ENCODE data around the gene PLSCR3. TPM values are rescaled to one million over a fixed set of nuclear protein-coding genes. Genes with fewer than 3 reads are reported as not detected.
A peak's percentile ranks its signal among the peaks of the same experiment; 100 is the strongest.

The PLSCR3 gene
- total and polyA plus RNA-seq, 2 donors (not counting 1 experiment from before 2014, with no cell fraction given): 25.4 to 39.1 TPM

- Histone ChIP-seq H3K27me3 (ENCODE audit: control insufficient read depth, insufficient read depth, low read length) (peaks cover 35% of the 10 kb centered on the region), H2AFZ (ENCODE audit: low read length) (no peak overlapping the region), H3K79me2 (ENCODE audit: control insufficient read depth, insufficient read depth, low read length) (no peaks in the 10 kb centered on the region), H3K9ac (ENCODE audit: insufficient read depth, low read length) (no peak overlapping the region), H3K27ac (ENCODE audit: insufficient read depth, low read length) (no peak overlapping the region), H3K9me3 (ENCODE audit: control insufficient read depth, insufficient read depth, low read depth, low read length) (no peaks in the 10 kb centered on the region), H3K4me2 (ENCODE audit: extremely low read depth, insufficient read depth, low read length) (no peak overlapping the region), H3K4me3 (replicated peaks in 1 of 4; ENCODE audit: control extremely low read depth in 1 of 4, insufficient read depth in 1 of 4, low read depth in 3 of 4, low read length in 4 of 4) (no peak overlapping the region), H3K4me1 (ENCODE audit: control insufficient read depth, extremely low read depth, insufficient read depth, low read length) (peaks cover 18% of the 10 kb centered on the region), H4K20me1 (ENCODE audit: control insufficient read depth, extremely low read depth, insufficient read depth, low read length) (no peaks in the 10 kb centered on the region), H3K36me3 (ENCODE audit: control insufficient read depth, insufficient read depth, low read length) (no peaks in the 10 kb centered on the region)
- no peak for DNase-seq (ENCODE audit: low read depth in 2 of 2)
- TF ChIP-seq EZH2 (IDR thresholded peaks at IDR 0.05; ENCODE audit: low read length, missing control alignments): no peak
Measured at GRCh38 chr17:7442142-7442541, 47.8 kb upstream of the PLSCR3 start.

GRCh38 chr17:7441266-7441665, 46.9 kb upstream of the PLSCR3 start:
- Histone ChIP-seq H3K27me3 (ENCODE audit: control insufficient read depth, insufficient read depth, low read length) (peaks cover 30% of the 10 kb centered on the region), H2AFZ (ENCODE audit: low read length) (no peak overlapping the region), H3K79me2 (ENCODE audit: control insufficient read depth, insufficient read depth, low read length) (no peaks in the 10 kb centered on the region), H3K4me1 (ENCODE audit: control insufficient read depth, extremely low read depth, insufficient read depth, low read length) (peaks cover 18% of the 10 kb centered on the region), H4K20me1 (ENCODE audit: control insufficient read depth, extremely low read depth, insufficient read depth, low read length) (no peaks in the 10 kb centered on the region), H3K9ac (ENCODE audit: insufficient read depth, low read length) (no peak overlapping the region), H3K4me3 (replicated peaks in 1 of 4; ENCODE audit: control extremely low read depth in 1 of 4, insufficient read depth in 1 of 4, low read depth in 3 of 4, low read length in 4 of 4) (no peak overlapping the region), H3K36me3 (ENCODE audit: control insufficient read depth, insufficient read depth, low read length) (no peaks in the 10 kb centered on the region), H3K9me3 (ENCODE audit: control insufficient read depth, insufficient read depth, low read depth, low read length) (no peaks in the 10 kb centered on the region), H3K27ac (ENCODE audit: insufficient read depth, low read length) (no peak overlapping the region), H3K4me2 (ENCODE audit: extremely low read depth, insufficient read depth, low read length) (no peak overlapping the region)
- TF ChIP-seq EZH2 (IDR thresholded peaks at IDR 0.05; ENCODE audit: low read length, missing control alignments) (no peak), CTCF (conservative IDR thresholded peaks at IDR 0.05 in 1 of 2, IDR thresholded peaks at IDR 0.05 in 1 of 2; ENCODE audit: low read depth in 1 of 2, low read length in 2 of 2) (no peak)
- peak in 1 of 2 donors; percentile 35 for DNase-seq (ENCODE audit: low read depth in 2 of 2)

- peak in 1 of 2 donors; percentile 57 for DNase-seq (ENCODE audit: low read depth in 2 of 2)
Measured at GRCh38 chr17:7440834-7441195, 46.5 kb upstream of the PLSCR3 start.

More at GRCh38 chr17:7440834-7441195, 46.5 kb upstream of the PLSCR3 start:
- H3K4me1 ChIP-seq (ENCODE audit: control insufficient read depth, extremely low read depth, insufficient read depth, low read length): peaks cover 18% of the 10 kb centered on the region
- no peak overlapping the region for H3K4me3 ChIP-seq (replicated peaks in 1 of 4; ENCODE audit: control extremely low read depth in 1 of 4, insufficient read depth in 1 of 4, low read depth in 3 of 4, low read length in 4 of 4)
- H2AFZ ChIP-seq (ENCODE audit: low read length): no peak overlapping the region
- no peaks in the 10 kb centered on the region for H3K9me3 ChIP-seq (ENCODE audit: control insufficient read depth, insufficient read depth, low read depth, low read length)
- no peak overlapping the region for H3K27ac ChIP-seq (ENCODE audit: insufficient read depth, low read length)
- H4K20me1 ChIP-seq (ENCODE audit: control insufficient read depth, extremely low read depth, insufficient read depth, low read length): no peaks in the 10 kb centered on the region
- H3K79me2 ChIP-seq (ENCODE audit: control insufficient read depth, insufficient read depth, low read length): no peaks in the 10 kb centered on the region
- peaks cover 27% of the 10 kb centered on the region for H3K27me3 ChIP-seq (ENCODE audit: control insufficient read depth, insufficient read depth, low read length)
- H3K9ac ChIP-seq (ENCODE audit: insufficient read depth, low read length): no peak overlapping the region
- H3K36me3 ChIP-seq (ENCODE audit: control insufficient read depth, insufficient read depth, low read length): no peaks in the 10 kb centered on the region
- TF ChIP-seq EZH2 (IDR thresholded peaks at IDR 0.05; ENCODE audit: low read length, missing control alignments): no peak
- peak in 1 of 2 donors; percentile 2 for TF ChIP-seq CTCF (conservative IDR thresholded peaks at IDR 0.05 in 1 of 2, IDR thresholded peaks at IDR 0.05 in 1 of 2; ENCODE audit: low read depth in 1 of 2, low read length in 2 of 2)
- H3K4me2 ChIP-seq (ENCODE audit: extremely low read depth, insufficient read depth, low read length): peak overlapping the region; percentile 92
